H9 (cell line): ENCODE measurements around the gene ATP7B. TPM values are rescaled to one million over a fixed set of nuclear protein-coding genes. Genes with fewer than 3 reads are reported as not detected.

ENCODE experiments used
- DNase-seq: peaks from one replicate; pipeline ENCODE4 v3.0.0-alpha.2; 2017
- H2AFZ ChIP-seq: one replicate; pipeline ENCODE4 v1.6.1; 2013; ENCODE audit warnings: mild to moderate bottlenecking, low read length, control low read depth, moderate library complexity
- H2AK5ac ChIP-seq: 2 replicates; pipeline ENCODE4 v1.6.1; 2013; ENCODE audit warnings: low read length, control low read depth, mixed read lengths; ENCODE audit not compliant: insufficient read length
- H2BK120ac ChIP-seq: one replicate; pipeline ENCODE4 v1.6.1; 2013; ENCODE audit warnings: low read depth, mild to moderate bottlenecking, low read length, control low read depth, inconsistent platforms; ENCODE audit not compliant: poor library complexity, severe bottlenecking
- H2BK12ac ChIP-seq: 2 replicates; pipeline ENCODE4 v1.6.1; 2013; ENCODE audit warnings: low read length, control low read depth, mixed read lengths, low read depth; ENCODE audit not compliant: insufficient read length
- H2BK15ac ChIP-seq: 2 replicates; pipeline ENCODE4 v1.6.1; 2013; ENCODE audit warnings: low read depth, low read length, control low read depth
- H2BK20ac ChIP-seq: one replicate; pipeline ENCODE4 v1.6.1; 2013; ENCODE audit warnings: low read depth, mild to moderate bottlenecking, low read length, control low read depth, inconsistent platforms; ENCODE audit not compliant: poor library complexity, severe bottlenecking
- H2BK5ac ChIP-seq: 2 replicates; pipeline ENCODE4 v1.6.1; 2013; ENCODE audit warnings: low read length, control low read depth, mixed read lengths; ENCODE audit not compliant: insufficient read length
- H3K14ac ChIP-seq: 2 replicates; pipeline ENCODE4 v1.6.1; 2013; ENCODE audit warnings: low read length, control low read depth; ENCODE audit not compliant: insufficient read depth
- H3K18ac ChIP-seq: 2 replicates; pipeline ENCODE4 v1.6.1; 2013; ENCODE audit warnings: low read depth, mild to moderate bottlenecking, mixed read lengths, low read length, control low read depth; ENCODE audit not compliant: insufficient read length
- H3K23ac ChIP-seq: 2 replicates; pipeline ENCODE4 v1.6.1; 2013; ENCODE audit warnings: low read length, control low read depth, mixed read lengths, low read depth; ENCODE audit not compliant: insufficient read length
- H3K23me2 ChIP-seq: 2 replicates; pipeline ENCODE4 v1.6.1; 2013; ENCODE audit warnings: low read depth, mild to moderate bottlenecking, mixed read lengths, low read length, control low read depth; ENCODE audit not compliant: insufficient read length, poor library complexity, severe bottlenecking
- H3K27ac ChIP-seq: 2 replicates; pipeline ENCODE4 v1.5.1; 2013; ENCODE audit warnings: low read length, control low read depth, mixed read lengths, low read depth; ENCODE audit not compliant: insufficient read length
- H3K27me3 ChIP-seq: 2 replicates; pipeline ENCODE4 v1.6.1; 2013; ENCODE audit warnings: low read length, control low read depth, inconsistent platforms; ENCODE audit not compliant: insufficient read depth
- H3K4ac ChIP-seq: 2 replicates; pipeline ENCODE4 v1.6.1; 2013; ENCODE audit warnings: low read depth, mild to moderate bottlenecking, control low read depth, inconsistent platforms, low read length, moderate library complexity
- H3K4me1 ChIP-seq: 2 replicates; pipeline ENCODE4 v1.6.1; 2013; ENCODE audit warnings: low read length, control low read depth, inconsistent platforms; ENCODE audit not compliant: insufficient read depth
- H3K4me2 ChIP-seq: 2 replicates; pipeline ENCODE4 v1.6.1; 2013; ENCODE audit warnings: low read length, control low read depth, mixed read lengths; ENCODE audit not compliant: insufficient read length, insufficient read depth
- H3K56ac ChIP-seq: 2 replicates; pipeline ENCODE4 v1.6.1; 2013; ENCODE audit warnings: low read depth, mild to moderate bottlenecking, mixed read lengths, low read length, control low read depth; ENCODE audit not compliant: insufficient read length
- H3K79me1 ChIP-seq: 2 replicates; pipeline ENCODE4 v1.6.1; 2013; ENCODE audit warnings: low read depth, mild to moderate bottlenecking, moderate library complexity, low read length, control low read depth, inconsistent platforms; ENCODE audit not compliant: insufficient read depth, poor library complexity, severe bottlenecking
- H3K79me2 ChIP-seq: 2 replicates; pipeline ENCODE4 v1.6.1; 2013; ENCODE audit warnings: low read length, control low read depth, inconsistent platforms; ENCODE audit not compliant: insufficient read depth
- H3K9ac ChIP-seq: 2 replicates; pipeline ENCODE4 v1.6.1; 2013; ENCODE audit warnings: low read length, control low read depth, mixed read lengths; ENCODE audit not compliant: insufficient read length; ENCODE audit errors: extremely low read depth
- H3K9me3 ChIP-seq: one replicate; pipeline ENCODE4 v1.6.1; 2013; ENCODE audit warnings: low read depth, low read length, inconsistent platforms; ENCODE audit not compliant: control insufficient read depth
- H3T11ph ChIP-seq: one replicate; pipeline ENCODE4 v1.6.1; 2013; ENCODE audit warnings: mild to moderate bottlenecking, low read length, control low read depth, inconsistent platforms
- H4K20me1 ChIP-seq: one replicate; pipeline ENCODE4 v1.6.1; 2013; ENCODE audit not compliant: control insufficient read depth, insufficient read length, insufficient read depth
- H4K5ac ChIP-seq: 2 replicates; pipeline ENCODE4 v1.6.1; 2013; ENCODE audit warnings: low read depth, mild to moderate bottlenecking, mixed read lengths, low read length, control low read depth; ENCODE audit not compliant: insufficient read length
- H4K8ac ChIP-seq: replicated peaks from 2 replicates; pipeline ENCODE4 v1.6.1; 2013; ENCODE audit warnings: low read length, control low read depth, mixed read lengths, low read depth; ENCODE audit not compliant: insufficient read length
- H4K91ac ChIP-seq: 2 replicates; pipeline ENCODE4 v1.6.1; 2013; ENCODE audit warnings: low read depth, mild to moderate bottlenecking, moderate library complexity, mixed read lengths, low read length, control low read depth; ENCODE audit not compliant: insufficient read length
- H3K27ac Mint-ChIP-seq, 3 experiments: 2 replicates in 2 of 3; 3 replicates in 1 of 3; pipeline ENCODE4 v1.8.0; 2020 to 2021; ENCODE audit warnings: mixed read lengths in 3 of 3, mild to moderate bottlenecking in 1 of 3, moderate library complexity in 1 of 3
- H3K27me3 Mint-ChIP-seq: 2 replicates; pipeline ENCODE4 v1.8.0; 2021; ENCODE audit warnings: low read depth, mild to moderate bottlenecking, moderate library complexity, mixed read lengths
- H3K36me3 Mint-ChIP-seq, 3 experiments: 2 replicates in 2 of 3; 3 replicates in 1 of 3; pipeline ENCODE4 v1.8.0; 2020 to 2021; ENCODE audit warnings: low read depth in 3 of 3, mixed read lengths in 3 of 3; ENCODE audit not compliant: insufficient read depth in 1 of 3
- H3K4me1 Mint-ChIP-seq, 2 experiments: 2 replicates each; pipeline ENCODE4 v1.8.0; 2020; ENCODE audit warnings: mixed read lengths in 2 of 2
- H3K4me3 Mint-ChIP-seq, 2 experiments: 2 replicates in 1 of 2; 3 replicates in 1 of 2; pipeline ENCODE4 v1.8.0; 2020 to 2021; ENCODE audit warnings: mild to moderate bottlenecking in 2 of 2, mixed read lengths in 2 of 2, moderate library complexity in 1 of 2
- H3K9me3 Mint-ChIP-seq, 2 experiments: 2 replicates in 1 of 2; 3 replicates in 1 of 2; pipeline ENCODE4 v1.8.0; 2020; ENCODE audit warnings: mild to moderate bottlenecking in 2 of 2, mixed read lengths in 2 of 2, moderate library complexity in 1 of 2
- CTCF ChIP-seq: fragments of 200-600 bp; sonication (generic); conservative IDR thresholded peaks from 3 replicates; pipeline ENCODE4 v1.8.0; 2021; ENCODE audit warnings: antibody characterized with exemption, mild to moderate bottlenecking
- WGBS: extraction: QIAGEN DNeasy Blood & Tissue Kit; methylation state at CpG from one replicate; pipeline ENCODE4 v1.1.7; 2013; ENCODE audit warnings: missing lambda C conversion rate, low lambda C conversion rate, mixed read lengths; ENCODE audit not compliant: insufficient read length; ENCODE audit errors: extremely low coverage; 5-methylcytosine and 5-hydroxymethylcytosine counted together
- total RNA-seq: library from RNA; stranded (reverse); gene quantifications from 2 replicates; pipeline ENCODE4 v1.2.1, GENCODE V29; 2021

ATP7B gene
- total RNA-seq, 1 experiment from 2014 or later = 5.8 TPM

DNA sequence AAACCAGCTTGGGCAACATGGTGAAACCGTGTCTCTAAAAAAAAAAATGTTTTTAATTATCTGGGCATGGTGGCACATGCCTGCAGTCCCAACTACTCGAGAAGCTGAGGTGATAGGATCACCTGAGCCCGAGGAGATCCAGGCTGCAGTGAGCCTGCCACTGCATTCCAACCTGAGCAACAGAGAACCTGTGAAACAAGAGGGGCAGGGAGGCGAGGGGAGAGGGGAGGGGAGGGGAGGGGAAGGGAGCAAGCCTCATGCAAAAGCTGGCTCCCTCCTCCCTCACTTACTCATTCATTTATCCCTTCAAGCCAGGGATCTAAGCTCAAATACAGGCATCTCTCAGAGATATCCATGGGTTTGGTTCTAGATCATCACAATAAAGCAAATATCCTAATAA lies 8.9 kb downstream of the ATP7B start:
- Mint-ChIP-seq H3K36me3 (peaks cover 8% of the 10 kb centered on the region in 3 experiments; a peak in 5 of 7 replicates), H3K27ac (no peak overlapping the region; a peak in 1 of 7 replicates), H3K4me1 (peaks cover 38 to 44% of the 10 kb centered on the region in 2 experiments), H3K4me3 (no peak overlapping the region), H3K9me3 (peaks cover 2 to 3% of the 10 kb centered on the region in 2 experiments; a peak in 2 of 5 replicates), H3K27me3 (peaks cover 2% of the 10 kb centered on the region; the same call in 1 of the 2 replicates)
- H2AFZ ChIP-seq = no peak overlapping the region
- no peak overlapping the region for H3K9ac ChIP-seq
- H3K4ac ChIP-seq = no peak overlapping the region
- H3K56ac ChIP-seq = no peak overlapping the region
- no peak overlapping the region for H4K5ac ChIP-seq
- H3K9me3 ChIP-seq = no peaks in the 10 kb centered on the region
- no peak overlapping the region for H3K23ac ChIP-seq
- no peaks in the 10 kb centered on the region for H3K79me2 ChIP-seq
- no peaks in the 10 kb centered on the region for H4K20me1 ChIP-seq
- H3K4me1 ChIP-seq = peaks cover 8% of the 10 kb centered on the region; the same call in 1 of the 2 replicates
- no peak overlapping the region for H4K91ac ChIP-seq
- TF ChIP-seq CTCF = no peak
- H3K18ac ChIP-seq = no peak overlapping the region
- no peaks in the 10 kb centered on the region for H3K79me1 ChIP-seq
- no peak overlapping the region for H3K4me2 ChIP-seq
- no peak overlapping the region for H2BK120ac ChIP-seq
- H3T11ph ChIP-seq = no peak overlapping the region
- no peak overlapping the region for H2BK15ac ChIP-seq
- no CpG with 5 or more reads among the region's 4 CpGs for WGBS
- no peak overlapping the region for H2BK5ac ChIP-seq
- H4K8ac ChIP-seq = no peak overlapping the region
- H3K27ac ChIP-seq = no peak overlapping the region
- H3K14ac ChIP-seq = no peak overlapping the region
- DNase-seq = peak; percentile 55
- H3K23me2 ChIP-seq = no peaks in the 10 kb centered on the region
- H2BK20ac ChIP-seq = no peak overlapping the region
- no peak overlapping the region for H2BK12ac ChIP-seq
- H3K27me3 ChIP-seq = no peaks in the 10 kb centered on the region
- H2AK5ac ChIP-seq = no peak overlapping the region
